Hippocampal formation (tissue), 2 donors: Measurements from ENCODE around the gene CDH4.

Experiments used
- DNase-seq, 2 donors: peaks; one replicate each; lab custom pipeline; 2025; lab: John Stamatoyannopoulos, UW

The CDH4 gene

GRCh38 chr20:61705386-61706258 lies 453.6 kb downstream of the CDH4 start:
- no peak for DNase-seq

DNA sequence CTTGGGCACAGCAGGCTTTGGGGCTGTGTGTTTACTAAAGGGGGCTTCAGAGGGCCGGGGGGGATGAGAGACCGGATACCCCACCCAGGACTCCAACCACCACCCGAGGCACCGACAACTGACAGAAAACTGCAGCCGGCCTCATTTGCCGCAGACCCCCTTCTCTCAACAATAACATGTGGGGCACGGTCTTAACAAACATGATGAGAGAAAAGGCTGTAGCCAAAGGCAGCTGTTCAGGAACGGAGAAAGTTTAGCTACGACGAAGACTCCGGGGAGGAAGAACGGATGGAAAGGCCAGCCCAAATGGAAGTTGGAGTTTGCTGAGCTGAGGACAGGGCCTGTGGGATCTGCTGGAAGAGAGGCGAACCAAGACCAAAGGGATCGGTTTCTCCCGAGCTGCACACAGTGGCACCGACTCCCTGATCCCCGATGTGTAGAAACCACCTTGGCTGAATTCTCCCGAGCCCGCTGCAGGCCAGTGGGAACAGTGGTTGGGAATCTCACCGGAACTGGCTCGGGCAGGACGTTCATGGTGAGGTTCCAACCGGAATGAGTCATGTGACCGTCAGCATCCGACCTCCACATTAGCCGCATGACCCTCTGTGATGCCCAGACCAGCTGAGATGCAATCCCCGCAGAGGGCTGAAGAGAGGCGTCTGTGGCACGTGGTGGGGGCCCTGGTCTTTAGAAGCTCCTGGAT lies 454.3 kb downstream of the CDH4 start:
- DNase-seq: no peak

DNA sequence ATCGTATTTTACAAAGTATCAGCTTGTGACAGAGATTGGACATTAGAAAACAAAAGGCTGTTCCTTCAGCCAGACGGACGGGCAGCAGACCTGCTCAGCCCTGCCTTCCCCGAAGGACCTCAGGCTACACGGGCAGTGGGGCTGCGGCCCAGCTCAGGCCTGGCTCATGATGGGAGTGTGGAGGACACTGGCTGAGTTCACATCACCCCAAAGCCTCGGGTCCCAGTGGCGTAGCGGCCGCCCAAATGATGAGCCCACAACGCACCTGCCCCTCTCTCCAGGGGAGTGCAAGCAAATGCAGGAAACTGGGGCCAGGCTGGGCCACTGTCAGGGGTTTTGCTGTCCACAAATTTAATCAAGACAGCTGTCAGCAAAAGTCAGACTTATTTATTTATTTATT lies 456.8 kb downstream of the CDH4 start:
- no peak for DNase-seq

- no peak for DNase-seq
These were observed 458.0 kb downstream of the CDH4 start for GRCh38 chr20:61710108-61710507.

DNA sequence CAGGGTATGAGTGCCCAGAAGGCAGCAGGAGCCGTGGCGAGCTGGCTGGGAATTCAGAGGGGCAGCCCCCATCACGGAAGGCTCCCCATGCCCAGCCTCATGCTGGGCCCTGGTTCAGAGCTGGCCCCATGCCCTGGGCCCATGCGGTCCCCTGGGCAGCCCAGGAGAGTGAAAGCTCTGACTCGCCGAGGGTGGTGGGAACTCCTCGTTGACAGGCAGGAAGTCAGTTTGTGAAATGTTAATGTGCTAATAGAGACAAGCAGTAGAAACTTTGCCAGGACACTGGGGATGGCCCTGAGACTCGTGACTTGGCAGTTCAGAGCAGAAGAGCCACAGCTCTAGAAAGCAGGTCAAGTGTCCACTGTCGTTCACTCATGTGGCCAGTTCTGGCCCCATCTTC lies 460.6 kb downstream of the CDH4 start:
- no peak for DNase-seq

DNA sequence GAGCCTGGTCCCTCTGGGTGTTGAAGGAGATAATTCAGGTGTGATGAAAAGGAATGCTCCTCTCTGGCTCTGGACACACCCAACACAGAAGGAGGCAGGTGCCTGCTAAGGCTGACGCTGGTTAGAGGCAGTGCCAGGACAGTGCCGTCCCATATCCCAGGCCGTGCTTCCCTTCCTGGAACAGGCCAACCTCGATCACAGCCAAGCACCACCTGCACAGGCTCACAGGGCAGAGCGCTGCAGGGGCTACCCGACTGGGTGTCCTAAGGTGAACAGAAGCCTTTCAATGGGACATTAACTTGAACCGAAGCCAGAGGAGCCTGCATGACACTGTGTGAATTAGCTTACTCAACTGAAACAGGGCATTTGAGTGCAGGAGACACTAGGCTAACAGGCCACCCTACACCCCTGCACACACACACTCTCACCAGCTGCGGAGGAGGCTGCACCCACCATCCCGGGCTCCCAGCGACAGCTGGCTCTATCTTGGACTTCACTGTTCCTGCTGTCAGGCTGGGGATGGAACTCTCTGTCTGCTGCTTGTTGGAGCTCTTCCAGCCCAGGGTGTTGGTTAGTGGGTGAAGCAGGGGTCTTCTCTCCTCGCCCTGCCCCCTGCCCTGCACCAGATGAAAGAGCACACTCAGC lies 466.4 kb downstream of the CDH4 start:
- no peak for DNase-seq

GRCh38 chr20:61719691-61720347 lies 467.8 kb downstream of the CDH4 start:
- no peak for DNase-seq

DNA sequence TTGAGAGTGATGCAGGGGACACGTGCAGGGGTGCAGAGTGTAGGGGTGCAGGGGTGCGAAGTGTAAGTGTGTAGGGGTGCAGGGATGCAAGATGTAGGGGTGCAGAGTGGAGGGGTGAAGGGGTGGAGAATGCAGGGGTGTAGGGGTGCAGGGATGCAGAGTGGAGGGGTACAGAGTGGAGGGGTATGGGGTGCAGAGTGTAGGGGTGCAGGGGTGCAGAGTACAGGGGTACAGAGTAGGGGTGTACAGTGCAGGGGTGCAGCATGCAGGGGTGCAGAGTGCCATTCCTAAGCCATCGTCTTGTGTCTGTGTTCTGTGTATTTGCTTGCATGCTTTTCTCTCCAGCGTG lies 468.3 kb downstream of the CDH4 start:
- DNase-seq: no peak

DNA sequence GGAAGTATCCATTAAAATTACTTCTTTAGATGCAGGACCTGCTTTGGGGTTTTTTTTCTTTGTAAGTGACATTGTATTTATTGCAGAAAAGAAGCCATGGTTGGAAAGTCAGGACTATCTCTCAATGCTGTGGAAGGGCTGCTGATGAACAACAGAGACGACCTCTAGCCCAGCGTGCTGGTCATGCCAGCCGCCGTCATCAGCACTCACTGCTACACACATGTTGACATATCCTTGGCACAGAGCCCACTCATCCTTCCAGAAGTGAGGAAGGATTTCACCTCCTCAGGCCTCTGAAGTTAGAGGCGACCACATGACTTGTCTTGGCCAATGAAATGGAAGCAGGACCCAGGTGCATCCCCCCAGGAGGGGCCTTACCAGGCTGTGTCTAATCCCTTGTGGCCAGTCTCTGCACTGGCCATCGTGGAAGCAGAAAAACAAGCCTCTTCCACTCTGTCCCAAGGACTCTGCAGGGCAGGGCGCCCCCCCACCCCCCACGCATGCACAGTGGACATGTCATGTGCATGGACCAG lies 470.2 kb downstream of the CDH4 start:
- no peak for DNase-seq

DNA sequence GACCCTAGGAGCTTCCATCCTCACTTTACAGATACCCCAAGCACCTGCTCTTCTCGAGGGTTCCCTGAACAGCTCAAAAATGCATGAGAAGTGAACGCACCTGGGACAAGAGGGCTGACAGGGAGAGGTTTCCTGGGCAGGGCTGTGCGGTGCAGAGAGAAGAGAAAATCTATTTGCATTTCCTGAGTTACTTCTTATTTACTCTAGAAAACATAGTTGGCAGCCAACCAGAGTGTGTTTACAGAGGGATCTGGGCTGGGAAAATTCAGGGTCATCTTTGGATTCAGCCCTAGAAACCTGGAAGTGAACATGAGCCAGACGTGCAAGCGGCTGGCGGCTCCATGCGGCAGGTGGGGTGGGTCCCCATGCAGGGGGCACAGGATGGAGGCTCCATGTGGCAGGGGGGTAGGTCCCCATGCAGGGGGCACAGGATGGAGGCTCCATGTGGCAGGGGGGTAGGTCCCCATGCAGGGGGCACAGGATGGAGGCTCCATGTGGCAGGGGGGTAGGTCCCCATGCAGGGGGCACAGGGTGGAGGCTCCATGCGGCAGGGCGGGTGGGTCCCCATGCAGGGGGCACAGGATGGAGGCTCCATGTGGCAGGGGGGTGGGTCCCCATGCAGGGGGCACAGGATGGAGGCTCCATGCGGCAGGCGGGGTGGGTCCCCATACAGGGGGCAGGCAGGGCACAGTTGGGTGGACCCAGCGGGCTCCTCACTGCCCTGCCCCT lies 471.6 kb downstream of the CDH4 start:
- no peak for DNase-seq

GRCh38 chr20:61724376-61724775 lies 472.3 kb downstream of the CDH4 start:
- DNase-seq: no peak

- DNase-seq: no peak
These were observed 473.1 kb downstream of the CDH4 start for GRCh38 chr20:61725145-61725544.

DNA sequence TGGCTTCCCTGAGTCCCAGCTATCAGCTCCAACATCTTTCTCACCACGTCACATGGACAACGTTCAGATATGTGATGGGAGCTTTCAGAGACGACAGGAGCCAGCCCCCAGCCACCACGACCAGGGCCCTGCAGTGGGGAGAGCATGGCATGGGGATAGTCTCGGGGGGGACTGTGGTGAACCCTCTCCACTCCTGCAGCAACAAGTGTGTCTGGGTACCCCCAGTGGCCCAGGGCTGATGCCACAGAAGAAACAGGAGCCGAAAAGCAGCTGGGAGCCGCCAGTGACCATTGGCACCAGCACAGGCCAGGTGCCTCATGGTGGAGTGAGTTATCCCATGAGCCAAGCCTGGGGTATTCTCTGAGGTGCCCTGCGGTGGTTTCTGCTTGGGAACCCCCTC lies 473.9 kb downstream of the CDH4 start:
- DNase-seq: no peak

DNA sequence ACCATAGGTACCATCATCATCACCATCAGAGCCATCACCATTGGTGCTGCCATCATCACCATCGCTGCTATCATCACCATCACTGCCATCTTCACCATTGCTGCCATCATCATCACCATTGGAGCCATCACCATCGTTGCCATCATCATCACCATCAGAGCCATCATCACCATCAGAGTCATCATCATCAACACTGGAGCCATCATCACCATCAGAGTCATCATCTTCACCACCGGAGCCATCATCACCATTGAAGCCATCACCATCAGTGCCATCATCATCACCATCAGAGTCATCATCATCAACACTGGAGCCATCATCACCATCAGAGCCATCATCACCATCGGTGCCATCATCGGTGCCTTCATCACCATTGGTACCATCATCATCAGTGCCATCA lies 474.9 kb downstream of the CDH4 start:
- DNase-seq: no peak

GRCh38 chr20:61727761-61728160 lies 475.7 kb downstream of the CDH4 start:
- DNase-seq: no peak

DNA sequence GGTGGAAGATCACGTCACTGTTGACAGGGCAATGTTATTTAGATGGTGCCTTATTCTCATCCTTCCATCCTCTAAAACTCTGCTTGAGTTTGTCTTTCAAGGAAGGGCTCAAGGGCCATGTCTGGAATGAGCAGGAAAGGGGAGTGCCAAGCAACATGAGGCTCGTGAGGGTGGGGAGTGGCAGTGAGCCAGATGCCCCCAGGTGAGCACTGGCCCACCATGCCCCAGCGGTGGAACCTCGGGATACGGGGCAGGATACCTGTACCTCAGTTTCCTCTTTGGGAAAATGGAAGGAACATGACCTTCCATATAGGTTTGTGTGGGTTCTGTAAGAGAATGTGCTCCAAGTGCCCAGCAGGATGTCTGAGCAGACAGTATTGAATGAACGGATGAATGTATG lies 476.3 kb downstream of the CDH4 start:
- DNase-seq: no peak

GRCh38 chr20:61728786-61729770 lies 477.0 kb downstream of the CDH4 start:
- DNase-seq: no peak

DNA sequence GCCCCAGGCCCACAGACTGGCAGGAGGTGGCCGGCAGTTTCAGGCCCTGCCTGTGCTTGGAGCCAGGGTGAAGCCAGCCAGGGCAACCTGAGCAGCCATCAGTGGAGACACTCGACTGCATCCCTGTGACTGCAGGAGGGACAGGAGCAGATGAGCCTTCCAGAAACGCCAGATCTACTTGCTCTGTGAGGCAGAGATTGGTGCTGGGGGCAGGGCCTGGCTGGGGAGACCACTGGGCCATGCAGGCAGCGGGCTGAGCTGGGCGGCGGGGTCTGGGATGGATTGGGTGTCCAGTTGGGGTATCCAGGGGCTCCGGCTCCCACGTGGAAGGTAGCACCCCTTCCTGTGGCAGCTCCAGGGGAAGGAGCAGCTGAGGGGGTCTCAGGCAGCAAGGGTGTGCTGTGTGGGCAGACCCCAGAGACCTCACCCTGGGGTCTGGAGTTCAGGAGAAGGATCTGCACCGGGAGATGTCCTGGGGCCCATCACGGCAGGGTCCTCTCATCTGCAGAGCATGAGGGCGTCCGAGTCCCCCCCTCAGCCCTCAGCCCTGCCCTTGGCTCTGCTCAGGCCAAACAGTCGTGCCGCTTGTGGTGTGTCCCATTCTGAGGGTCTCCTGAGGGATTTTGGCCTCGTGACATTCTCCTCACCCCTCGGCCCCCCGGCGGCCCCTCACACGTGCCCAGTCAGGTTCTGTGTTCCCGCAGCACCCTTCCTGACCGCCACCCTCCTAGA lies 478.7 kb downstream of the CDH4 start:
- no peak for DNase-seq

GRCh38 chr20:61731363-61732181 lies 479.5 kb downstream of the CDH4 start:
- no peak for DNase-seq
